Heart left ventricle (tissue), 16 donors: Measurements from ENCODE around the gene CDK19. TPM values are rescaled to one million over a fixed set of nuclear protein-coding genes. Genes with fewer than 3 reads are reported as not detected.

Experiments
- ATAC-seq, 4 donors: fragments of 200-7000 bp; cut with Tn5 transposase; one replicate each; pipeline ENCODE4 v1.9.1; 2020 to 2022; ENCODE audit warnings: moderate library complexity in 4 of 4, mild to moderate bottlenecking in 3 of 4, moderate number of reproducible peaks in 1 of 4
- DNase-seq, 5 donors: peaks; one replicate each; pipeline ENCODE4 v3.0.0-alpha.2; 2020
- H3K27ac ChIP-seq, 12 donors: fragments of 200-600 bp; sonication (generic) in 4 of 12; one replicate each; pipeline versions ENCODE4 v1.5.0 to v1.8.0; 2016 to 2022; ENCODE audit warnings: mild to moderate bottlenecking in 2 of 12
- H3K27me3 ChIP-seq, 9 donors: fragments of 200-600 bp; sonication (generic) in 2 of 9; one replicate each; pipeline versions ENCODE4 v1.5.1 to v1.8.0; 2016 to 2022; ENCODE audit warnings: mild to moderate bottlenecking in 3 of 9
- H3K36me3 ChIP-seq, 9 donors: fragments of 200-600 bp; sonication (generic) in 2 of 9; one replicate each; pipeline versions ENCODE4 v1.5.0 to v1.8.0; 2018 to 2022; ENCODE audit warnings: mild to moderate bottlenecking in 2 of 9
- H3K4me1 ChIP-seq, 12 donors: fragments of 200-600 bp; sonication (generic) in 4 of 12; one replicate each; pipeline versions ENCODE4 v1.5.0 to v1.8.0; 2016 to 2022; ENCODE audit warnings: mild to moderate bottlenecking in 3 of 12
- H3K4me3 ChIP-seq, 12 donors: fragments of 200-600 bp; sonication (generic) in 4 of 12; one replicate each; pipeline versions ENCODE4 v1.5.0 to v1.8.0; 2017 to 2022; ENCODE audit warnings: mild to moderate bottlenecking in 9 of 12, moderate library complexity in 4 of 12
- H3K9me3 ChIP-seq, 12 donors: fragments of 200-600 bp; sonication (generic) in 4 of 12; one replicate each; pipeline versions ENCODE4 v1.5.0 to v1.8.0; 2016 to 2022; ENCODE audit warnings: mild to moderate bottlenecking in 1 of 12
- CTCF ChIP-seq, 12 donors: fragments of 200-600 bp; sonication (generic) in 4 of 12; IDR thresholded peaks; one replicate each; pipeline versions ENCODE4 v1.5.0 to v1.8.0; 2018 to 2022; ENCODE audit warnings: antibody characterized with exemption in 12 of 12, mild to moderate bottlenecking in 5 of 12
- POLR2A ChIP-seq, 2 donors: fragments of 450-650 bp; IDR thresholded peaks; one replicate each; pipeline ENCODE4 v1.6.1; 2017; ENCODE audit warnings: antibody characterized with exemption in 2 of 2, mild to moderate bottlenecking in 2 of 2, moderate library complexity in 2 of 2
- WGBS, 4 donors: extraction: QIAGEN DNeasy Blood & Tissue Kit in 2 of 4; methylation state at CpG; one replicate each; pipeline versions ENCODE4 v1.1.5 to v1.1.7; 2013 to 2018; 5-methylcytosine and 5-hydroxymethylcytosine counted together
- intact Hi-C, 10 donors: fragments of 100-400 bp; cut with DNase I; formaldehyde crosslinking; loops; one replicate each; pipeline versions ENCODE4 v1.11.1 to v1.14.2; 2022
- polyA plus RNA-seq, 2 donors: library from polyadenylated mRNA; stranded (reverse); fragments of 200-250 nt; gene quantifications; one replicate each; pipeline ENCODE4 v1.2.3, GENCODE V29; 2013
- total RNA-seq, 9 donors: library from RNA; depleted of rRNA in 2 of 9; stranded (reverse); fragments of >200 nt in 2 of 9; fragmentation: NEBNext Ultra II Directional in 3 of 9; extraction: Animal tissue kit (Norgen Biotek cat#: 25700) in 3 of 9; gene quantifications; one replicate each; pipeline versions ENCODE4 v1.1.0 to v1.2.4, GENCODE V29; 2016 to 2023
- donor health status: ischemic (EF 13 %, LVEDD 7.1; RV severe dilation, severe dysfunction).
- donor health status: healthy with polysubstance abuse.
- donor health status: DM: no; HTN: yes; CAD: no.
- donor health status: DM: no; HTN: no; CAD: no.
- donor health status: ischemic (EF 25% LVEDD 6.9; RV normal size, moderate dysfunction).
- donor health status: ischemic (EF 25% LVEDD 5.7; RV mildly dilated, moderate dysfunction).
- donor health status: healthy.
- donor health status: DM: yes; HTN: yes; CAD: no.
- donor health status: ischemic (EF 35%, LVEDD 5.7; RV mildly dilated, moderate dysfunction).
- donor health status: nonischemic (EF 11% LVEDD 7.7; RV severe dilation, severe dysfunction).
- donor health status: DM: yes; HTN: yes; CAD: no.
- donor health status: PGD.
- donor health status: ischemic (EF 29% LVEDD 5.4; RV normal size, mild dysfunction).
- donor health status: nonischemic (EF 23%, LVEDD 6.1; RV moderate dilation, normal function).

CDK19 gene
- total and polyA plus RNA-seq, 11 donors = 3.8 to 16.3 (median 8.3) TPM

DNA sequence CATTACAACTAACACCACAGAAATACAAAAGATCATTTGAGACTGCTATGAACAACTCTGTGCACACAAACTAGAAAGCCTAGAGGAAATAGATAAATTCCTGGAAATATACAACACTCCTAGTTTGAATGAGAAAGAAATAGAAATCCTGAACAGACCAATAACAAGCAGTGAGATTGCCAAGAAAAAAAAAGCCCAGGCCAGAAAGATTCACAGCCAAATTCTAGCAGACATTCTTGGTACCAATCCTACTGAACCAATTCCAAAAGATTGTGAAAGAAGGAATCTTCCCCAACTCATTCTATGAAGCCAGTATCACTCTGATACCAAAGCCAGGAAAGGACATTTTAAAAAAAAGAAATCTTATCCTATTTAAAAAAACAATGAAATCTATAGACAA, 7.0 kb upstream of the CDK19 start:
- intact Hi-C loops = no loop called here
- no peak for DNase-seq

GRCh38 chr6:110816677-110817076, 1.4 kb upstream of the CDK19 start:
- TF ChIP-seq CTCF (IDR thresholded peaks at IDR 0.05) (no peak), POLR2A (IDR thresholded peaks at IDR 0.05) (no peak)
- Histone ChIP-seq H3K4me1 (peaks cover 0 to 54% (median 13%) of the 10 kb centered on the region in 12 donors), H3K27ac (peak overlapping the region in 5 of 12 donors; percentile 94 to 98 (median 97)), H3K36me3 (no peaks in the 10 kb centered on the region), H3K4me3 (peak overlapping the region in 2 of 12 donors; percentile 82 to 96), H3K9me3 (no peaks in the 10 kb centered on the region), H3K27me3 (no peaks in the 10 kb centered on the region)
- ATAC-seq = no peak
- DNase-seq = peak in 2 of 5 donors; percentile 10 to 29
- 81 to 86% (median 82%) methylated on average over 4 of the region's 4 CpGs for WGBS, 4 donors
- intact Hi-C loops = loop anchor here in 9 of 10 donors (2.0 to 10.0 kb wide), 11 partner anchors 56 to 292 kb away; partner anchors contain the start of genes GTF3C6 (in 4 of the 9), AMD1 (in 2 of the 9) and RPF2 (in 2 of the 9)

More for the DNA sequence above, 7.0 kb upstream of the CDK19 start:
- H3K9me3 ChIP-seq = no peaks in the 10 kb centered on the region
- peaks cover 0 to 52% (median 15%) of the 10 kb centered on the region in 12 donors for H3K4me1 ChIP-seq
- H3K27me3 ChIP-seq = no peaks in the 10 kb centered on the region
- no peak for TF ChIP-seq POLR2A (IDR thresholded peaks at IDR 0.05)
- no peak for TF ChIP-seq CTCF (IDR thresholded peaks at IDR 0.05)
- H3K36me3 ChIP-seq = no peaks in the 10 kb centered on the region
- no peak overlapping the region for H3K4me3 ChIP-seq
- peak in 1 of 4 donors; percentile 34 for ATAC-seq
- H3K27ac ChIP-seq = peak overlapping the region in 1 of 12 donors; percentile 51

GRCh38 chr6:110815015-110815410, 256 bp downstream of the CDK19 start:
- intact Hi-C loops = loop anchor here (1.0 to 10.0 kb wide), 13 partner anchors 57 to 290 kb away; partner anchors contain the start of genes AMD1 (in 5 of the 10), GTF3C6 (in 4 of the 10) and RPF2 (in 2 of the 10)
- 0 to 1% (median 1%) methylated on average over 45 to 49 of the region's 49 CpGs for WGBS, 4 donors
- no peaks in the 10 kb centered on the region for H3K36me3 ChIP-seq
- no peak for TF ChIP-seq CTCF (IDR thresholded peaks at IDR 0.05)
- TF ChIP-seq POLR2A (IDR thresholded peaks at IDR 0.05) = no peak
- ATAC-seq = no peak
- peaks cover 0 to under 1% (median 0%) of the 10 kb centered on the region in 12 donors for H3K9me3 ChIP-seq
- H3K27ac ChIP-seq = peak overlapping the region; percentile 83 to 98 (median 94)
- peak overlapping the region; percentile 52 to 98 (median 94) for H3K4me3 ChIP-seq
- peaks cover 0 to 41% (median 10%) of the 10 kb centered on the region in 12 donors for H3K4me1 ChIP-seq
- no peak for DNase-seq
- H3K27me3 ChIP-seq = no peaks in the 10 kb centered on the region

DNA sequence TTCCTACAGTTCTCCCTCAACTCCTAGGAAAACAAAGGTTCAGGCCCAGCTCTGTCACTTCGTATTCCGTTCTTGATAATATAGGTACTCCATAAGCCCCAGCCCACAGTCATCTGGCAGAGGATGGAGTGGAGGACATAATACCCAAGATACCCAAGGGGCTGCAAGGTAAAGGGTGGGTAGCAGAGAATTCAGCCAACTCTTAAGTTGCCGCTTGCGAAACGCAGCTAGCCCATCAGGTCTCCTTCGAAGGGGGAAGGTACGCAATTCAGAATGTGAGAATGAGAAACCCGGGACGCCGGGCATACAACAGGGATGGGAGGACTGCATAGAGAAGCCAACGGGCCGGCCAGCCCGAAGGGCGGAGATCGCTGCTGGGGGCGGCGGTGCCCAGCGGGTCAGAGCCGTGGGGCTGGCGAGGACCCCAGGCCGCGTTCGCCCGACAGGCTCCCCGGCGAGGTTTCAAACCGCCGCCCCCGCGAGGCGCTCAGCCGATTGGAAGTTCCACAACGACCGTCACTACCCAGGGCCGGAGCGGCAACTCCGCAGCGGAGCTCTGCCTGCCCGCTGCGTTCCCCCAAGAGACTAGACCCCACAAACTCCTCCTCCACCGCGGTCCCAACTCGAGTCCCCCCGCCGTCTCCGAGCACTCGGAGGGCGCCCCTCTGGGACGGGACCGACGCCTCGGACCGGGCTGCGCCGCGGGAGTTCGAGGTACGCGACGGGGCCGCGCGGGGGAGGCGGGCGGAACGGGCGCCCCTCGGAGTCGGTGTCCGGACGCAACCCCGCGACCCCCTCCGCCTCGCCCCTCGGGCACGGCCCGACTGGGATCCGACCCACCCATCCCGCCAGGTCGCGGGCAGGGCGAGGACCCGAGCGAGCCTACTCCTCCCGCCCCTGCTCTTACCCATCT, 911 bp downstream of the CDK19 start:
- DNase-seq (peak; percentile 53 to 80 (median 60)), ATAC-seq (peak in 2 of 4 donors; percentile 27 to 32)
- H3K4me1 ChIP-seq = peaks cover 0 to 37% (median 10%) of the 10 kb centered on the region in 12 donors
- no peak for TF ChIP-seq POLR2A (IDR thresholded peaks at IDR 0.05)
- TF ChIP-seq CTCF (IDR thresholded peaks at IDR 0.05) = no peak
- no peaks in the 10 kb centered on the region for H3K36me3 ChIP-seq
- intact Hi-C loops = loop anchor here (1.0 to 10.0 kb wide), 14 partner anchors 58 to 290 kb away; partner anchors contain the start of genes AMD1 (in 5 of the 10), GTF3C6 (in 4 of the 10) and RPF2 (in 2 of the 10)
- peak overlapping the region; percentile 83 to 98 (median 94) for H3K27ac ChIP-seq
- H3K4me3 ChIP-seq = peak overlapping the region; percentile 52 to 98 (median 94)
- no peaks in the 10 kb centered on the region for H3K27me3 ChIP-seq
- peaks cover 0 to 4% (median 0%) of the 10 kb centered on the region in 12 donors for H3K9me3 ChIP-seq
- WGBS, 4 donors = 1 to 2% (median 1%) methylated on average over 58 to 86 of the region's 86 CpGs
